Loucy (cell line): ENCODE results near the gene HDLBP.

Experiments
- EZH2phosphoT487 ChIP-seq: fragments of 200-600 bp; IDR thresholded peaks from 2 replicates; pipeline ENCODE4 v1.6.1; 2018; ENCODE audit warnings: antibody characterized with exemption, mild to moderate bottlenecking, moderate library complexity, borderline replicate concordance
- TF ChIP-seq, protein P1 (sequence below): fragments of 200-600 bp; sonication (generic); conservative IDR thresholded peaks from 2 replicates; pipeline ENCODE4 v1.5.1; 2014; ENCODE audit warnings: mild to moderate bottlenecking, antibody characterized with exemption, low read length

DNA sequence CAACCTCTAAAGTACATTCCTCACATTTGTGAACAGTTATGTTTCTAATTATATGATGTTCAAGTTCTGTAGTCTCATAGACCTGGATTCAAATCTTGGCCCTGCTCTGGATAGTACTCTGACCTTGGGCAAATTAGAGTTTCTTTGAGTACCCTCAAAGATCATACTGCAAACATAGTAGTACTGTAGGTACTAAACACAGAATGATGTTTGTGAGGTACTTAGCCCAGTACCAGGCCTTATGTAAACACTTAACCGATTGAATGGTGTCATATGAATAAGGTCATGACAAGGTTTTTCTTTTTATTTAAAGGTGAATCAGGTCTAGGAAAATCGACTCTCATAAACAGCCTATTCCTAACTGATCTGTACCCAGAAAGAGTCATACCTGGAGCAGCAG, 19.3 kb upstream of the HDLBP start:
- TF ChIP-seq, protein P1, sequence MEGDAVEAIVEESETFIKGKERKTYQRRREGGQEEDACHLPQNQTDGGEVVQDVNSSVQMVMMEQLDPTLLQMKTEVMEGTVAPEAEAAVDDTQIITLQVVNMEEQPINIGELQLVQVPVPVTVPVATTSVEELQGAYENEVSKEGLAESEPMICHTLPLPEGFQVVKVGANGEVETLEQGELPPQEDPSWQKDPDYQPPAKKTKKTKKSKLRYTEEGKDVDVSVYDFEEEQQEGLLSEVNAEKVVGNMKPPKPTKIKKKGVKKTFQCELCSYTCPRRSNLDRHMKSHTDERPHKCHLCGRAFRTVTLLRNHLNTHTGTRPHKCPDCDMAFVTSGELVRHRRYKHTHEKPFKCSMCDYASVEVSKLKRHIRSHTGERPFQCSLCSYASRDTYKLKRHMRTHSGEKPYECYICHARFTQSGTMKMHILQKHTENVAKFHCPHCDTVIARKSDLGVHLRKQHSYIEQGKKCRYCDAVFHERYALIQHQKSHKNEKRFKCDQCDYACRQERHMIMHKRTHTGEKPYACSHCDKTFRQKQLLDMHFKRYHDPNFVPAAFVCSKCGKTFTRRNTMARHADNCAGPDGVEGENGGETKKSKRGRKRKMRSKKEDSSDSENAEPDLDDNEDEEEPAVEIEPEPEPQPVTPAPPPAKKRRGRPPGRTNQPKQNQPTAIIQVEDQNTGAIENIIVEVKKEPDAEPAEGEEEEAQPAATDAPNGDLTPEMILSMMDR, result no peak
- TF ChIP-seq EZH2phosphoT487, result no peak
